BLaER1 treated with 17β-estradiol and CSF1 and Interleukin-3, amounts not matched to agents 10 nM and 100 nM (cell line): Measurements from ENCODE around the gene SYTL3.

Experiments used
- H3K27ac ChIP-seq, 11 experiments: shearing (Covaris generic); formaldehyde crosslinking; 2 replicates each; pipeline ENCODE4 v1.8.1; 2022
- H3K27me3 ChIP-seq, 11 experiments: shearing (Covaris generic); formaldehyde crosslinking; 2 replicates each; pipeline ENCODE4 v1.8.1; 2022
- H3K36me3 ChIP-seq, 11 experiments: shearing (Covaris generic); formaldehyde crosslinking; 2 replicates each; pipeline ENCODE4 v1.8.1; 2022
- H3K4me1 ChIP-seq, 10 experiments: shearing (Covaris generic); formaldehyde crosslinking; 2 replicates each; pipeline ENCODE4 v1.8.1; 2022
- H3K4me2 ChIP-seq, 11 experiments: shearing (Covaris generic); formaldehyde crosslinking; 2 replicates each; pipeline ENCODE4 v1.8.1; 2022
- H3K4me3 ChIP-seq, 10 experiments: shearing (Covaris generic); formaldehyde crosslinking; 2 replicates each; pipeline ENCODE4 v1.8.1; 2022
- H3K9ac ChIP-seq, 11 experiments: shearing (Covaris generic); formaldehyde crosslinking; 2 replicates each; pipeline ENCODE4 v1.8.1; 2022
- H3K9me3 ChIP-seq, 11 experiments: shearing (Covaris generic); formaldehyde crosslinking; replicated peaks in 1 of 11; 2 replicates each; pipeline ENCODE4 v1.8.1; 2022
- H4K20me1 ChIP-seq, 11 experiments: shearing (Covaris generic); formaldehyde crosslinking; 2 replicates each; pipeline ENCODE4 v1.8.1; 2022
- Cebpa-rat ChIP-seq, 11 experiments: shearing (Covaris generic); IDR thresholded peaks; 2 replicates each; pipeline ENCODE4 v1.8.1; 2022

Gene SYTL3

DNA sequence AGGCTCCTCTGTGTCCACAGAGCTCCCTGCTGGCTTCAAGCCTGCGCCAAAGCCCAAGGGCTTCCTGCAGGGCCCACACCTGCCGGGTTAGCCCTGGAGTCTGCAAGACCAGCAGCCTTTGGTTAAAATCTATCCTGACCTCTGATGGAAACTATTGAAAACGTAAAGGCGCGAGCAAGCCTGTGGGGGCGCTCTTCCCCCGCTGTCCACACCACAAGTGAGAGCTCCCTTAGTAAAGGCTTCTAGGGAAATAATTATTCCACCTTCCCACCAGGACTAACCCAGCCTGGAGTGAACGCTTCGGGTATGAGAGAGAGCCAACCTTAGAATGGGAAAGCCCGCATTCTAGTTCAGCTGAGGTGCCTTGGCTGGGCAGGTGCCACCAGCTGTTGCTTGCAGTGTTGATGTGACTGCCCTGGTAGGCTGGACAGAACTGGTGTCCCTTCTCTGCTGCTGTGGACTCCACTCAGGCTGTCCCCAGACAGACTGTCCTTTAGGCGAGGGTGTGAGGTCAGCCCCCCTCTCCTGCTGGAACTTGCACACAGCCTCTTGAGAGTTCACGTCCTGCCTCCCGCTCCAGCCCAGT is 68.7 kb downstream of the SYTL3 start:
- peaks cover 0 to 19% (median 0%) of the 10 kb centered on the region in 11 experiments; a peak in 3 of 22 replicates for H3K36me3 ChIP-seq
- no peak overlapping the region for H3K9ac ChIP-seq
- H3K27me3 ChIP-seq = no peaks in the 10 kb centered on the region
- no peaks in the 10 kb centered on the region; a peak in 1 of 22 replicates for H4K20me1 ChIP-seq
- H3K4me3 ChIP-seq = no peak overlapping the region
- H3K4me2 ChIP-seq = peak overlapping the region in 8 of 11 experiments; percentile 62 to 92 (median 80); a peak in 11 of 22 replicates
- H3K27ac ChIP-seq = peak overlapping the region in 6 of 11 experiments; percentile 12 to 79 (median 58); a peak in 5 of 22 replicates
- no peak for TF ChIP-seq Cebpa-rat (IDR thresholded peaks at IDR 0.05)
- H3K4me1 ChIP-seq = peaks cover 59 to 94% (median 68%) of the 10 kb centered on the region in 10 experiments
- H3K9me3 ChIP-seq = no peaks in the 10 kb centered on the region

DNA sequence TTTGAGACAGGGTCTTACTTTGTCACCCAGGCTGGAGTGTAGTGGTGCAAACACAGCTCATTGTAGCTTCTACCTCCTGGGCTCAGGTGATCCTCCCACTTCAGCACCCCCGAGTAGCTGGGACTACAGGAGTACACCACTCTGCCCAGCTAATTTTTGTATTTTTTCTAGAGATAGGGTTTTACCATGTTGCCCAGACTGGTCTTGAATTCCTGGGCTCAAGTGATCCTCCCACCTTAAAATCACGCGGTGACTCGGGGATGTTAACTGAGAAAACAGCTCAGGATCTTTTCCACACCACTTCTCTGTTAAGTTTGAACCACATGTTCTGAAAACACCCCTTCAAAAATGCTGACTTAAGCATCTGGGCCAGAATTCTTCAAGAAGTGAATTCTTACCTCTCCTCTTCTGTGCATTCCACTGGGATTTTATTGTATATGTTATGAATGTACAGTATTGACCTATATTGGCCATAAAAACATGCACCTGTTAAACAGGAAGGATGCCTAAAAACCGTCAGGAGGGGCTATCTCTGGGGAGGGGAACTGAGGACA is 72.4 kb downstream of the SYTL3 start:
- no peak overlapping the region for H3K27ac ChIP-seq
- H3K27me3 ChIP-seq = no peaks in the 10 kb centered on the region
- H4K20me1 ChIP-seq = no peaks in the 10 kb centered on the region; a peak in 1 of 22 replicates
- H3K4me1 ChIP-seq = peaks cover 25 to 57% (median 35%) of the 10 kb centered on the region in 10 experiments
- H3K9me3 ChIP-seq = no peaks in the 10 kb centered on the region
- H3K4me3 ChIP-seq = no peak overlapping the region
- peak overlapping the region in 4 of 11 experiments; percentile 14 to 99 (median 88); a peak in 3 of 22 replicates for H3K4me2 ChIP-seq
- H3K9ac ChIP-seq = no peak overlapping the region
- H3K36me3 ChIP-seq = peaks cover 0 to 45% (median 0%) of the 10 kb centered on the region in 11 experiments; a peak in 4 of 22 replicates
- no peak for TF ChIP-seq Cebpa-rat (IDR thresholded peaks at IDR 0.05)

DNA sequence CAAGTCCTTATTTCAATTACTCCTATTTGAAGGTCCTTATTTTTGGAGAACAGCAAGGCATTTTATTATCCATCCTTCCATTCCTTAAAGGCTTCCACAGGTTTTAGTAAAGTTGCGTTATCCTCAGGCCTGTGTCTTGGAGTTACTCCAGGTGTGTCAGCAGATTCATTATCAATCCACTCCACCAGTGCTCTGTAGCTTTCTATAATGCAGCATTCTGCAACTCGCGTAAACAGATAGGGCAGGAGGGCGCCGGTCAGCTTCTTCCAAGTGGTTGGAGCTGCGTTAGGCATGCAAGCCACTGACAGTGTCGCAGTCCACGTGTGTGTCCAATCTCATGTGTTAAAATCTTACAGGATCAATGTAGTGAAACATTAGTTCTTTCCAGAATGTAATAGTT is 75.8 kb downstream of the SYTL3 start:
- Histone ChIP-seq H3K4me1 (peaks cover 6 to 26% (median 13%) of the 10 kb centered on the region in 10 experiments), H4K20me1 (no peaks in the 10 kb centered on the region; a peak in 1 of 22 replicates), H3K4me3 (no peak overlapping the region), H3K9ac (no peak overlapping the region), H3K36me3 (peaks cover 0 to 64% (median 0%) of the 10 kb centered on the region in 11 experiments; a peak in 9 of 22 replicates), H3K27ac (no peak overlapping the region), H3K9me3 (peaks cover 18 to 32% (median 21%) of the 10 kb centered on the region in 11 experiments), H3K27me3 (no peaks in the 10 kb centered on the region), H3K4me2 (no peak overlapping the region)
- TF ChIP-seq Cebpa-rat (IDR thresholded peaks at IDR 0.05) = no peak

GRCh38 chr6:158729906-158730540 is 80.2 kb downstream of the SYTL3 start:
- Histone ChIP-seq H3K9me3 (peaks cover 50 to 75% (median 60%) of the 10 kb centered on the region in 11 experiments), H3K9ac (no peak overlapping the region), H3K27me3 (no peaks in the 10 kb centered on the region), H3K4me1 (peaks cover 0 to 6% (median 0%) of the 10 kb centered on the region in 10 experiments; a peak in 1 of 20 replicates), H3K36me3 (peaks cover 0 to 99% (median 4%) of the 10 kb centered on the region in 11 experiments; a peak in 10 of 22 replicates), H3K27ac (no peak overlapping the region), H3K4me2 (no peak overlapping the region), H4K20me1 (no peaks in the 10 kb centered on the region), H3K4me3 (peak overlapping the region in 3 of 10 experiments; percentile 4 to 28 (median 18); a peak in 2 of 20 replicates)
- TF ChIP-seq Cebpa-rat (IDR thresholded peaks at IDR 0.05) = no peak

DNA sequence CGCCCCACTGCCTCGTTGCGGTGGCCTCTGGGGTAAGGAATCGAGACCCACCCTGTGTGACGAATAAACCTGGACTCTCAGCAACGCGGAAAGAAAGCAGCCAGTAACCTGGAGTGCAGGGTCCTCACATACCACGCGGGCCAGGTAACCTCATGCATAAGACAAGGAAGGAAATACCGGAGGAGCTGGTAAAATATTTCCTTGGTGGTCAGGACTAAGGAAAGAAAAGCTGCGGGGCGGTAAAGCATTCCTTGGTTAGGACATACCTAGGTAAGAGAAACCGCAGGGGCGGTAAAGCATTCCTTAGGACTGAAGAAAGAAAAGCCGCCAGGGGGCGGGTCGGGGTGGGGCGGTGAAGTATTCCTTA is 80.7 kb downstream of the SYTL3 start:
- no peaks in the 10 kb centered on the region for H4K20me1 ChIP-seq
- no peak overlapping the region for H3K9ac ChIP-seq

GRCh38 chr6:158735009-158735408 is 85.2 kb downstream of the SYTL3 start:
- no peaks in the 10 kb centered on the region for H4K20me1 ChIP-seq
- no peak for TF ChIP-seq Cebpa-rat (IDR thresholded peaks at IDR 0.05)
- no peak overlapping the region for H3K9ac ChIP-seq
- H3K4me2 ChIP-seq = no peak overlapping the region
- peaks cover 0 to 91% (median 9%) of the 10 kb centered on the region in 11 experiments; a peak in 10 of 22 replicates for H3K36me3 ChIP-seq
- no peaks in the 10 kb centered on the region for H3K27me3 ChIP-seq
- H3K9me3 ChIP-seq = peaks cover 51 to 73% (median 65%) of the 10 kb centered on the region in 11 experiments
- no peak overlapping the region for H3K4me3 ChIP-seq
- H3K4me1 ChIP-seq = peaks cover 0 to 12% (median 0%) of the 10 kb centered on the region in 10 experiments; a peak in 7 of 20 replicates
- no peak overlapping the region for H3K27ac ChIP-seq

More for the DNA sequence above, 80.7 kb downstream of the SYTL3 start:
- Histone ChIP-seq H3K36me3 (peaks cover 0 to 99% (median 4%) of the 10 kb centered on the region in 11 experiments; a peak in 10 of 22 replicates), H3K4me2 (no peak overlapping the region), H3K4me1 (peaks cover 0 to 6% (median 0%) of the 10 kb centered on the region in 10 experiments; a peak in 1 of 20 replicates), H3K27me3 (no peaks in the 10 kb centered on the region), H3K4me3 (peak overlapping the region in 3 of 10 experiments; percentile 4 to 28 (median 18); a peak in 2 of 20 replicates), H3K27ac (no peak overlapping the region), H3K9me3 (peaks cover 51 to 77% (median 64%) of the 10 kb centered on the region in 11 experiments)
- TF ChIP-seq Cebpa-rat (IDR thresholded peaks at IDR 0.05) = no peak

GRCh38 chr6:158737082-158737709 is 87.3 kb downstream of the SYTL3 start:
- Histone ChIP-seq H3K9me3 (peaks cover 41 to 63% (median 51%) of the 10 kb centered on the region in 11 experiments), H3K27ac (no peak overlapping the region), H3K9ac (no peak overlapping the region), H3K36me3 (peaks cover 0 to 92% (median 9%) of the 10 kb centered on the region in 11 experiments; a peak in 10 of 22 replicates), H3K27me3 (no peaks in the 10 kb centered on the region), H4K20me1 (no peaks in the 10 kb centered on the region; a peak in 1 of 22 replicates), H3K4me2 (peak overlapping the region in 4 of 11 experiments; percentile 5 to 47 (median 18); a peak in 5 of 22 replicates), H3K4me1 (peaks cover 0 to 12% (median 0%) of the 10 kb centered on the region in 10 experiments; a peak in 7 of 20 replicates), H3K4me3 (no peak overlapping the region)
- no peak for TF ChIP-seq Cebpa-rat (IDR thresholded peaks at IDR 0.05)

- no peak for TF ChIP-seq Cebpa-rat (IDR thresholded peaks at IDR 0.05)
- H3K9me3 ChIP-seq = peaks cover 37 to 56% (median 47%) of the 10 kb centered on the region in 11 experiments
- H3K27ac ChIP-seq = no peak overlapping the region
- H4K20me1 ChIP-seq = no peaks in the 10 kb centered on the region; a peak in 1 of 22 replicates
- no peaks in the 10 kb centered on the region for H3K27me3 ChIP-seq
- H3K9ac ChIP-seq = no peak overlapping the region
- peaks cover 0 to 94% (median 9%) of the 10 kb centered on the region in 11 experiments; a peak in 10 of 22 replicates for H3K36me3 ChIP-seq
- H3K4me3 ChIP-seq = no peak overlapping the region
- H3K4me2 ChIP-seq = peak overlapping the region in 4 of 11 experiments; percentile 5 to 47 (median 18); a peak in 5 of 22 replicates
- H3K4me1 ChIP-seq = peaks cover 0 to 12% (median 0%) of the 10 kb centered on the region in 10 experiments; a peak in 7 of 20 replicates
These were observed 88.1 kb downstream of the SYTL3 start for GRCh38 chr6:158737710-158738615.
